Measurements from ENCODE around the gene TMEM131. TPM values are rescaled to one million over a fixed set of nuclear protein-coding genes. Genes with fewer than 3 reads are reported as not detected.

Gene TMEM131
- total RNA-seq, 4 donors from 2014 or later, result 39.0 to 58.5 (median 41.3) TPM

GRCh38 chr2:97993926-97994325 is 1.8 kb downstream of the TMEM131 start:
- TF ChIP-seq CTCF (IDR thresholded peaks at IDR 0.05), result no peak
- no peak for TF ChIP-seq EP300 (IDR thresholded peaks at IDR 0.05)
- WGBS, 2 donors, result 41 to 52% methylated on average over 6 of the region's 6 CpGs
- no peak for DNase-seq (ENCODE audit: low spot score in 2 of 2)
- peaks cover 0 to under 1% (median 0%) of the 10 kb centered on the region in 4 donors for H3K9me3 ChIP-seq
- no peaks in the 10 kb centered on the region for H3K36me3 ChIP-seq
- H3K4me3 ChIP-seq, result peak overlapping the region in 2 of 4 donors; percentile 72 to 92
- peaks cover 0 to 48% (median 21%) of the 10 kb centered on the region in 4 donors for H3K4me1 ChIP-seq
- H3K27ac ChIP-seq, result peak overlapping the region in 1 of 4 donors; percentile 96
- H3K27me3 ChIP-seq, result no peaks in the 10 kb centered on the region

DNA sequence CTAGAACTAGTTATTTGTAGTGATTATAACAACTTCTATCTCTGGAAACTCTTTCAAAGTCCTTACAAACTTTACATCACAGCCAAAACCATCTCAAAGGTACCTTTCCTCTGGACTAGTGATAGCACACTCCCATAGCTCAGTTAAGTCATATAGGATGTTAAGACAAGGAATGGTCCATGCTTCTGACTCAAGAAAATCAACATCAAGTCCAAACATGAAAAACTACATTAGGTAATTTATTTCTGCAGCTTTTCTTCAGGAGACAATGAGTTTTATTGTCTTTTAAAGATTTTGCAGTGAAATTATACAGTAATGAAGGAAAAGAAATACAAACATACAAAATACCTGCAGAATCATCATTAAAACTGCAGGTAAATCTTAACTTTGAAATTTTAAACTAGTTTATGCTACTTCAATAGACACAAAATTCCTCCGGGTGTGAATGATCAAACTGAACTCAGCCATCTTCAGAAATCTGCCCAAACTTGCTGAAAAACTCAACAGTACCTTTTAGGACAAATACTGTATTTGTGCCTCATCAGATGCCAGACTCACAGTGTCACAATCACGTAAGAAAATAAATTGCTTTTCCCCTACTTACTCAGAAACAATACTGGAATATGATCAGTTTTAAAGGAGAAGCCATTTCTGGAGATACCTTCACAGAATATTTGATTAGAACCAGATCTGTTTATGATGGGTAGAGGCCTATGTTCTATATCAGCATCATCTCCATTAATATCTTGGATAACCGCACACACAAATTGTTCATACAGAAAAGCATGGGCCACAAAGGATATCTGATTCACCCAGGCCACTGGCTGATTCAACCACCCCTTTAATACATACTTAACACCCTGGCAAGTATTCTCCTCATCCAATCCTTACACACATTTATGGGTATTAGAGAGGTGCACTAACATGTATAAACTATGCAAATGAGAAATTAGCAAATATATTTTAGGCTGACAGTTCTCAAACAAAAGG is 2.6 kb downstream of the TMEM131 start:
- no peak for TF ChIP-seq EP300 (IDR thresholded peaks at IDR 0.05)
- TF ChIP-seq POLR2A (IDR thresholded peaks at IDR 0.05), result no peak
- no peak for TF ChIP-seq CTCF (IDR thresholded peaks at IDR 0.05)
- no peak overlapping the region for H3K27ac ChIP-seq
- no peak for DNase-seq (ENCODE audit: low spot score in 2 of 2)
- peaks cover 0 to 8% (median under 1%) of the 10 kb centered on the region in 4 donors for H3K9me3 ChIP-seq
- H3K27me3 ChIP-seq, result no peaks in the 10 kb centered on the region
- peak overlapping the region in 1 of 4 donors; percentile 72 for H3K4me3 ChIP-seq
- 66 to 71% methylated on average over 3 of the region's 3 CpGs for WGBS, 2 donors
- peaks cover 0 to 48% (median 21%) of the 10 kb centered on the region in 4 donors for H3K4me1 ChIP-seq
- no peaks in the 10 kb centered on the region for H3K36me3 ChIP-seq

DNA sequence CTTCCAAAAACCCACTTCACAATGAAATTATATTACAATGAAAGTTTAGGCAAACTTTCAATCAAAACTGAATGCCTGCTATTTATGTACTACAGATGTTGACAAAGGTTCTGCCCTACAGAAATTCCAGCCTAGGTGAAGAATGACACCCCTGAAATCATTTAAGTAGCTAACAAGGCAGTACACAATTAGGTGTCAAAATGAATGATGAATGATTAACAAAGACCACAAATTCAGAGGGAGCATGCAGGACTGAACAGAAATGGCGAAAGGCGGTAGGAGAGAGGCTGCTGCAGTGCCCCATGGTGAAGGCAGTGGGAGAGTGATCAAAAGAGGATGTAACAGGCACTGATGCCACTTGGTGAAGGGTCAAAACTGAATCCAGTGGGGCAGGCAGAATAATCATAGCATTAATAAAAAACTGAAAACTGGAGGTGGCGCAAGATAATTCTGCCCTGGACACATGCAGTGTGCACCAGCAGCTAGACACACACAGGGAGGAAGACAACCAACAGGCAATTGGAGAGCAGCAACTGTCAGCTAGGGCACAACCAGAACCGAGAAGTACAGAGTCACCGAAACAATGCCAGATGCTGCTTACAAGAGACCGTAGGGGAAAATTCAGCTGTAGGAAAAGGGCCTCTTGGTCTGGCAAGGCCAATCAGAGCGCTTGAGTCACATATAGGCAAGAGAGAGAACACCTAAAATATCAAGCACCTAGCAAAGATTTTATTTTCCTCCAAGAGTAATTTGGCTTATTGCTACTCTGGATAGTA is 4.5 kb downstream of the TMEM131 start:
- DNase-seq (ENCODE audit: low spot score in 2 of 2), result no peak
- TF ChIP-seq CTCF (IDR thresholded peaks at IDR 0.05), result no peak
- no peak for TF ChIP-seq POLR2A (IDR thresholded peaks at IDR 0.05)
- TF ChIP-seq EP300 (IDR thresholded peaks at IDR 0.05), result no peak

DNA sequence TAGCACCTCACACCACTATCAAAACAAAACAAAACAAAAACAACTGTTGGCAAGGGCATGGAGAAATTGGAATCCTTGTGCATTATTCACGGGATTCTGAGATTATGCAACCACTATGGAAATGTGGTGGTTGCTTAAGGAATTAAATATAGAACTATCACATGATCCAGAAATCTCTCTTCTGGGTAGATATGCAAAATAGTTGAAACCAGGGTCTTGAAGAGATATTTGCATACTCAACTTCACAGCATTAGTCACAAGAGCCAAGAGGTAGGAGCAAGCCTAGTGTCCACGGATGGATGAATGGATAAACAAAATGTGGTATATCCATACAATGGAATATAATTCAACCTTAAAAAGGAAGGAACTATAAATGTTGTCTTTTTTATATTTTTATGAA is 7.0 kb downstream of the TMEM131 start:
- no peak overlapping the region for H3K27ac ChIP-seq
- no peak overlapping the region for H3K4me3 ChIP-seq
- no peak for TF ChIP-seq CTCF (IDR thresholded peaks at IDR 0.05)
- no peak for TF ChIP-seq POLR2A (IDR thresholded peaks at IDR 0.05)
- TF ChIP-seq EP300 (IDR thresholded peaks at IDR 0.05), result no peak
- peaks cover 0 to 34% (median 15%) of the 10 kb centered on the region in 4 donors for H3K4me1 ChIP-seq
- DNase-seq (ENCODE audit: low spot score in 2 of 2), result no peak
- peaks cover 0 to 14% (median 3%) of the 10 kb centered on the region in 4 donors for H3K9me3 ChIP-seq
- WGBS, 2 donors, result 88 to 92% methylated on average over 2 of the region's 2 CpGs
- H3K36me3 ChIP-seq, result no peaks in the 10 kb centered on the region
- no peaks in the 10 kb centered on the region for H3K27me3 ChIP-seq

More for the DNA sequence above, 4.5 kb downstream of the TMEM131 start:
- WGBS, 2 donors, result 91 to 94% methylated on average over 7 of the region's 7 CpGs
- H3K36me3 ChIP-seq, result no peaks in the 10 kb centered on the region
- no peak overlapping the region for H3K4me3 ChIP-seq
- peaks cover 0 to 44% (median 21%) of the 10 kb centered on the region in 4 donors for H3K4me1 ChIP-seq
- H3K27ac ChIP-seq, result no peak overlapping the region
- H3K27me3 ChIP-seq, result no peaks in the 10 kb centered on the region
- peaks cover 0 to 14% (median 3%) of the 10 kb centered on the region in 4 donors for H3K9me3 ChIP-seq
